ENCODE results near the gene SEC31A. TPM values are rescaled to one million over a fixed set of nuclear protein-coding genes. Genes with fewer than 3 reads are reported as not detected.
"Not testable (repeated sequence)": the region's sequence is repeated elsewhere in the genome, so short reads cannot be mapped to it uniquely, and the experiment has no call there.

SEC31A gene
- total RNA-seq, 4 donors from 2014 or later = 118 to 197 (median 153) TPM

GRCh38 chr4:82825425-82825824, 65.5 kb downstream of the SEC31A start:
- H3K4me3 ChIP-seq = no peak overlapping the region
- H3K4me1 ChIP-seq = no peaks in the 10 kb centered on the region
- no peak for ATAC-seq
- no peaks in the 10 kb centered on the region for H3K9me3 ChIP-seq
- TF ChIP-seq, protein P1, sequence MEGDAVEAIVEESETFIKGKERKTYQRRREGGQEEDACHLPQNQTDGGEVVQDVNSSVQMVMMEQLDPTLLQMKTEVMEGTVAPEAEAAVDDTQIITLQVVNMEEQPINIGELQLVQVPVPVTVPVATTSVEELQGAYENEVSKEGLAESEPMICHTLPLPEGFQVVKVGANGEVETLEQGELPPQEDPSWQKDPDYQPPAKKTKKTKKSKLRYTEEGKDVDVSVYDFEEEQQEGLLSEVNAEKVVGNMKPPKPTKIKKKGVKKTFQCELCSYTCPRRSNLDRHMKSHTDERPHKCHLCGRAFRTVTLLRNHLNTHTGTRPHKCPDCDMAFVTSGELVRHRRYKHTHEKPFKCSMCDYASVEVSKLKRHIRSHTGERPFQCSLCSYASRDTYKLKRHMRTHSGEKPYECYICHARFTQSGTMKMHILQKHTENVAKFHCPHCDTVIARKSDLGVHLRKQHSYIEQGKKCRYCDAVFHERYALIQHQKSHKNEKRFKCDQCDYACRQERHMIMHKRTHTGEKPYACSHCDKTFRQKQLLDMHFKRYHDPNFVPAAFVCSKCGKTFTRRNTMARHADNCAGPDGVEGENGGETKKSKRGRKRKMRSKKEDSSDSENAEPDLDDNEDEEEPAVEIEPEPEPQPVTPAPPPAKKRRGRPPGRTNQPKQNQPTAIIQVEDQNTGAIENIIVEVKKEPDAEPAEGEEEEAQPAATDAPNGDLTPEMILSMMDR (IDR thresholded peaks at IDR 0.05) = no peak
- TF ChIP-seq EP300 (IDR thresholded peaks at IDR 0.05) = no peak
- no peak for TF ChIP-seq POLR2A (IDR thresholded peaks at IDR 0.05)
- no peak for TF ChIP-seq POLR2AphosphoS5 (IDR thresholded peaks at IDR 0.05)
- H3K27ac ChIP-seq = no peak overlapping the region
- WGBS, 2 donors (ENCODE audit: low coverage in 1 of 2) = 63 to 74% methylated on average over 3 of the region's 3 CpGs
- H3K27me3 ChIP-seq = no peaks in the 10 kb centered on the region
- peaks cover 22 to 92% of the 10 kb centered on the region in 2 donors for H3K36me3 ChIP-seq

- no peak overlapping the region for H3K4me3 ChIP-seq
- WGBS, 2 donors (ENCODE audit: low coverage in 1 of 2) = 88 to 95% methylated on average over 5 of the region's 5 CpGs
- H3K9me3 ChIP-seq = no peaks in the 10 kb centered on the region
- peaks cover 22 to 100% of the 10 kb centered on the region in 2 donors for H3K36me3 ChIP-seq
- H3K4me1 ChIP-seq = no peaks in the 10 kb centered on the region
- TF ChIP-seq, protein P1 (IDR thresholded peaks at IDR 0.05) = no peak
- TF ChIP-seq POLR2AphosphoS5 (IDR thresholded peaks at IDR 0.05) (no peak), EP300 (IDR thresholded peaks at IDR 0.05) (no peak)
- H3K27ac ChIP-seq = no peak overlapping the region
- no peaks in the 10 kb centered on the region for H3K27me3 ChIP-seq
- no peak for ATAC-seq
Observed at GRCh38 chr4:82823062-82823461, 67.9 kb downstream of the SEC31A start.

- TF ChIP-seq POLR2AphosphoS5 (IDR thresholded peaks at IDR 0.05) (no peak), POLR2A (IDR thresholded peaks at IDR 0.05) (no peak), EP300 (IDR thresholded peaks at IDR 0.05) (no peak)
- TF ChIP-seq, protein P1 (IDR thresholded peaks at IDR 0.05) = no peak
- H3K4me3 ChIP-seq = no peak overlapping the region
- no peaks in the 10 kb centered on the region for H3K9me3 ChIP-seq
- no peaks in the 10 kb centered on the region for H3K4me1 ChIP-seq
- WGBS, 2 donors (ENCODE audit: low coverage in 1 of 2) = 12 to 40% methylated on average over 2 of the region's 2 CpGs
- no peaks in the 10 kb centered on the region for H3K27me3 ChIP-seq
- ATAC-seq = no peak
- no peak overlapping the region for H3K27ac ChIP-seq
- H3K36me3 ChIP-seq = peaks cover 22 to 99% of the 10 kb centered on the region in 2 donors
Observed at GRCh38 chr4:82820689-82821088, 70.3 kb downstream of the SEC31A start.

DNA sequence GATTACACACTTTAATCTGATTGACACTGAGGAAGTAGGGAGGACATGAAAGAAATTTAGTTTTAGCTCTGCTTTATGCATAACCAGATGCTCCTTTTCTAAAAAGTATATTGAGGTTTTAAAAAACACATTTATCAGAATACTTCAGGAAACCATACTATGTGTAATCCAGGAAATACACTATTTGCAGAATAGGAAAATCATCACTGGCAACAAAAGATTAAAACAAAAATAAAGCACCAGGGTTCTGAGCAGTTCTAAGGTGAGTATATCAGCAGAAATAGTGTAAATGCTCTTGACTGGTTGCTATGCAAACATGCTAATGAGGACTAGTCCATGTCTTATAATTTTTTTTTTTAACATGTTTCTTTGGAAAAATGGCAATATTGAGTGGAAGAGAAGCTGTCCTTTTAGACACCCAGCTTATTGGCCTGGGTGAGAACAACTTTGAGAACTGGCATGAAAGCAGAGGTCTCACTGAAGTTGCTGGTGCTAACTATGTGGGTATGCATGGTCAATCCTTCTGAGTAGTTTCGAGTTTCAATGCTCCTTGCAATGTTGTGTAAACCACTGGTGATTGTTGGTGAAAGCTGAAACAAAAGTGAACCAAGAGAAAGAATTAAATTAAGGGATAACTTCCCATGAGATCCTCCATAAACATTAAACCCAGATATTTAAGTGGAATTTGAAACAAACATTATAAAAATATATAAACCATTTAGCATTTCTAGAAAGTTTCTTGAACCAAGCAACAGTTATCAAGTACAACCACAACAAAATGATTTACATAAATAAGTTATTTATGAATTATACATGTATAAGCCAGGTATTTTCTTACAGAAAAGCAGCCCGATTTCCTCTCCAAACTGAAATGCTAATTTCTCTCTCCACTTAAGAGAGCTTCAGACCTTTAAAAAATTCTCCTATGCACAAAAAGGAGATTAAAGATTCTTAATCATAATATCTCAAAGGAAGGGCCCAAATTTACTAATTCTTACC, 72.0 kb downstream of the SEC31A start:
- TF ChIP-seq POLR2AphosphoS5 (IDR thresholded peaks at IDR 0.05) = no peak
- TF ChIP-seq, protein P1 (IDR thresholded peaks at IDR 0.05) = no peak
- no peak for TF ChIP-seq EP300 (IDR thresholded peaks at IDR 0.05)
- TF ChIP-seq POLR2A (IDR thresholded peaks at IDR 0.05) = no peak
- Histone ChIP-seq H3K9me3 (no peaks in the 10 kb centered on the region), H3K27me3 (no peaks in the 10 kb centered on the region), H3K36me3 (peaks cover 14 to 82% of the 10 kb centered on the region in 2 donors), H3K4me1 (no peaks in the 10 kb centered on the region), H3K4me3 (no peak overlapping the region), H3K27ac (no peak overlapping the region)
- WGBS, 2 donors (ENCODE audit: low coverage in 1 of 2) = 69 to 76% methylated on average over 1 to 2 of the region's 2 CpGs
- ATAC-seq = no peak

- not testable (repeated sequence) for H3K4me1 ChIP-seq, H3K27me3 ChIP-seq, ATAC-seq, H3K27ac ChIP-seq, H3K9me3 ChIP-seq, H3K4me3 ChIP-seq
- peaks cover 0 to 61% of the 10 kb centered on the region in 2 donors for H3K36me3 ChIP-seq
- WGBS, 2 donors (ENCODE audit: low coverage in 1 of 2) = 82 to 95% methylated on average over 2 to 4 of the region's 6 CpGs
Observed at GRCh38 chr4:82816874-82817273, 74.1 kb downstream of the SEC31A start.
